Astrocyte (in vitro differentiated cells and primary cell): Measurements from ENCODE around the gene DNAJC16.

ENCODE experiments used
- CTCF ChIP-seq: IDR thresholded peaks from 2 replicates; pipeline ENCODE4 v1.5.1; 2011; ENCODE audit warnings: low read depth, mild to moderate bottlenecking, inconsistent platforms, low read length, moderate library complexity; ENCODE audit not compliant: insufficient read depth
- EZH2 ChIP-seq: IDR thresholded peaks from 2 replicates; pipeline ENCODE4 v1.6.1; 2012; ENCODE audit warnings: mild to moderate bottlenecking, low read length, inconsistent platforms; ENCODE audit not compliant: insufficient read depth

- TF ChIP-seq EZH2 (no peak), CTCF (no peak)
These were observed 23.9 kb downstream of the DNAJC16 start for GRCh38 chr1:15550573-15550972.
